Kidney epithelial cell (primary cell): ENCODE measurements around the gene GEMIN8. TPM values are rescaled to one million over a fixed set of nuclear protein-coding genes. Genes with fewer than 3 reads are reported as not detected.

ENCODE experiments used
- DNase-seq: peaks from one replicate; pipeline ENCODE4 v3.0.0-alpha.2; 2010; ENCODE audit warnings: low read depth
- H3K27me3 ChIP-seq: 2 replicates; pipeline ENCODE4 v1.6.0; 2011; ENCODE audit warnings: low read length; ENCODE audit not compliant: control insufficient read depth, insufficient read depth
- H3K36me3 ChIP-seq: 2 replicates; pipeline ENCODE4 v1.5.1; 2011; ENCODE audit warnings: low read length; ENCODE audit not compliant: control insufficient read depth, insufficient read depth
- H3K4me3 ChIP-seq: 2 replicates; pipeline ENCODE4 v1.5.1; 2011; ENCODE audit warnings: low read depth, mild to moderate bottlenecking, control low read depth, low read length
- total RNA-seq: library from RNA; depleted of rRNA; stranded (reverse); fragments of >200 nt; gene quantifications from 2 replicates; pipeline ENCODE4 v1.2.3, GENCODE V29; 2015
- TF ChIP-seq, protein P1 (sequence below): IDR thresholded peaks from 2 replicates; pipeline ENCODE4 v1.5.1; 2011; ENCODE audit warnings: mild to moderate bottlenecking, moderate library complexity, low read length, control low read depth, inconsistent platforms; ENCODE audit not compliant: insufficient read depth, poor library complexity, severe bottlenecking

GEMIN8 gene
- total RNA-seq, 1 donor from 2014 or later: 19.1 TPM

DNA sequence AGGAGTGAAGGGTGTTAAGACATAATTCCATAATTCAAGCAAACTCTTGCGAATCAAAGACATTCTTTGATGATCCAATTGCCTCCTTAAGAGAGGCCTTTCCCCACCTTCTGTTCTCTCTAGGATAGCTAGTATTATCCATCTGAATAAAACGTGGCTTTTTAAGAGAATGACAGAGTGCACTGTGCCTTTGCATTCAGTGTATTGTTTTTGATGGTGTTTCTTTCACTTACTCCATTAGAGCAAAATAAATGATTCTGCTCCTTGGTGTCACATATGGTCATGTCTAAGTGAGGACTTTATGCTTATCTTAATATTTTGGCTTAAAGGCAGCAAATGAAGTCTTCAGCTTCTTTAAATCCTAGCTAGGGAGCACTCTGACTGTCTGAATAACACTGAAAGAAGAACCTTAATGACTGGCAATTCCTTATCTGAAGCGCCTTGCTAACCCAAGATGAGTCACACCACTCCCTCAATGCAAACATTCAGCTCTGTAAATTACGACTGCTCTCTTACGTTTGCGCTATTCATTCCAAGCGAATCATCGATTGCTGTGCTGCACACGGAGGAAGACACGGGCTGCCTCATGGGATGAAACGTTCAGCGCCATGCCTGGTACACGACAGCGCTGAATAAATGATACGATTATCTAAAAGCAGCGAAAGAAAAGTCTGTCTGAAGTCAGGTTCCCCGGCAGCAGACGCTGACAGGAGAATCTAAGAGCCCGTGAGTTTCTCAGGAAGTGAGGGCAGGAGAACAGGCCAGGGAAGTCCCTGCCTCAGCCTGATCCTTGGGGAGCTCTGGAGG, 35.1 kb upstream of the GEMIN8 start:
- Histone ChIP-seq H3K4me3 (no peak overlapping the region), H3K36me3 (no peaks in the 10 kb centered on the region), H3K27me3 (no peaks in the 10 kb centered on the region)
- no peak for DNase-seq
- TF ChIP-seq, protein P1, sequence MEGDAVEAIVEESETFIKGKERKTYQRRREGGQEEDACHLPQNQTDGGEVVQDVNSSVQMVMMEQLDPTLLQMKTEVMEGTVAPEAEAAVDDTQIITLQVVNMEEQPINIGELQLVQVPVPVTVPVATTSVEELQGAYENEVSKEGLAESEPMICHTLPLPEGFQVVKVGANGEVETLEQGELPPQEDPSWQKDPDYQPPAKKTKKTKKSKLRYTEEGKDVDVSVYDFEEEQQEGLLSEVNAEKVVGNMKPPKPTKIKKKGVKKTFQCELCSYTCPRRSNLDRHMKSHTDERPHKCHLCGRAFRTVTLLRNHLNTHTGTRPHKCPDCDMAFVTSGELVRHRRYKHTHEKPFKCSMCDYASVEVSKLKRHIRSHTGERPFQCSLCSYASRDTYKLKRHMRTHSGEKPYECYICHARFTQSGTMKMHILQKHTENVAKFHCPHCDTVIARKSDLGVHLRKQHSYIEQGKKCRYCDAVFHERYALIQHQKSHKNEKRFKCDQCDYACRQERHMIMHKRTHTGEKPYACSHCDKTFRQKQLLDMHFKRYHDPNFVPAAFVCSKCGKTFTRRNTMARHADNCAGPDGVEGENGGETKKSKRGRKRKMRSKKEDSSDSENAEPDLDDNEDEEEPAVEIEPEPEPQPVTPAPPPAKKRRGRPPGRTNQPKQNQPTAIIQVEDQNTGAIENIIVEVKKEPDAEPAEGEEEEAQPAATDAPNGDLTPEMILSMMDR: no peak

DNA sequence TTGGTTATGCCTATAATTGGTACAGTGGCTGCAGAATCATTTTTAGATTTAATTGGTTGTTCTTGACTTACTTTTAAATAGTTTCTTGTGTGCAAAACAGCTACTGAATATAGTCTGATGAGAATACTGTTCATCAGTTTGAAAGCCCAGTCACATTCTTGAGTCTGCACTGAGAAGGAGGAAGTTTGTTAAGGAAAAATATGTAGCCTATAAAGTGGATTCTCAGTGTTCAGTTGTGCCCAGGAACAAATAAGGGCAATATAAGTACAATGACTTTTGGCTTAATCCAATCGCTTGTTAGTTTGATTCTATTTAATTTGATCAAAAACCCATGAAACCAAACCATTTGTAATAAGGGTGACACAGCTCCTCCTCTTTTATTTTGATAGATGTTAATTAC, 32.8 kb upstream of the GEMIN8 start:
- Histone ChIP-seq H3K27me3 (no peaks in the 10 kb centered on the region), H3K36me3 (no peaks in the 10 kb centered on the region), H3K4me3 (no peak overlapping the region)
- TF ChIP-seq, protein P1: no peak
- no peak for DNase-seq

DNA sequence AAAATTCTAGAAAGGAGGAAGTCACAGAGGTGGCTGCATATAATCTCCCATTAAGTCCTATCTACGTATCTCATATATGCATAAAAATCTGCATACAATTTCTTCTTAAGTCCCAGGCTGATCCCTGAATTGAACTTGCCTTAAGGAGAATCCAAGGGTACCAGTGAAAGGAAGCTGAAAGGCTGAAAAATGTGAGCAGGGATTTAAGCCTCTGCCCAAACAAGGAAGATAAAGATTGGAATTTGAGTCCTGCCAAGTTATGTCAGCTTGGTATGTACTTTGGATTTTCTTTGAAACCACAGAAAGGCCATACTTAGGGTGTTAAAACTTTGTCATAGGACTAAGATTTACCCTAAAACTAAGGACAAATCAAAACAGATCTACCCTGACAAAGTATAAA, 26.5 kb upstream of the GEMIN8 start:
- TF ChIP-seq, protein P1: no peak
- no peak for DNase-seq
- H3K27me3 ChIP-seq: no peaks in the 10 kb centered on the region
- no peak overlapping the region for H3K4me3 ChIP-seq
- no peaks in the 10 kb centered on the region for H3K36me3 ChIP-seq

DNA sequence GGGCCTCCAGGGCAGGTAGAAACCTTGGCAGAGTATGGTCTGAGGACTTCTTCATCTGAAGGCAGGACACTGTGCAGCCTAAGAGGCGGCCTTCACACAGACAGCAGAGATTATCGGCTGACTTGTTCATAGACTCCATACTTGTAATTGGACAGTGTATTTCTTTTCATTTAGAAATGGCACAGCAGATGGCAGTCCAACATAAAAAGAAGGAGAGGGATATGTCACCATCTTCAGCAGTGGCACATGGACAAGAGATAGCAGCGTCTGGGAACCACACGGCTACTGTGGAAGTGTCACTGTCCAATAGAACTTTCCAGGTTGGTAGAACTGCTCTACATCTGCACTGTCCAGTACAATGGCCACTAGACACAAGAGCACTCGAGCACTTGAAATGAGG, 21.7 kb upstream of the GEMIN8 start:
- Histone ChIP-seq H3K4me3 (no peak overlapping the region), H3K27me3 (peaks cover 2% of the 10 kb centered on the region), H3K36me3 (no peaks in the 10 kb centered on the region)
- TF ChIP-seq, protein P1: no peak
- DNase-seq: no peak

DNA sequence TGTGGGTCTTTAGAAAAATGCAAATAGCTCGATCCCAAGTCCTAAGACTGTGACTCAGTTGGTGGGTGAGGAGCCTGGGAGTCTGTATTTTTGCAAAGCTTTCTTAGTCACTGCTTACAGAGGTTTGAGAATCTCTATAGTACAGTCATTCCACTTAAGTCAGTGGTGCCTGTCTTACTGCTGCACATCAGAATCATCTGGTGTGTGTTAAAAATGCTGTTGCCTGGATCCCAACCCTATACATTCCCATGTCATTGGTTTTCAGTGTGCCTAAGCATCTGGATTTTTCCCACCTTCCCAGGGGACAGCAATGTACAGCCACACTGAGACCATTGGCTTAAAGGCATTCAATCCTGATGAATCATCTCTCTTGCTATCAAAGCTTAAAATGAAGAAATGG, 21.0 kb upstream of the GEMIN8 start:
- no peak for DNase-seq
- TF ChIP-seq, protein P1: no peak
- peaks cover 2% of the 10 kb centered on the region for H3K27me3 ChIP-seq
- H3K36me3 ChIP-seq: no peaks in the 10 kb centered on the region
- no peak overlapping the region for H3K4me3 ChIP-seq

DNA sequence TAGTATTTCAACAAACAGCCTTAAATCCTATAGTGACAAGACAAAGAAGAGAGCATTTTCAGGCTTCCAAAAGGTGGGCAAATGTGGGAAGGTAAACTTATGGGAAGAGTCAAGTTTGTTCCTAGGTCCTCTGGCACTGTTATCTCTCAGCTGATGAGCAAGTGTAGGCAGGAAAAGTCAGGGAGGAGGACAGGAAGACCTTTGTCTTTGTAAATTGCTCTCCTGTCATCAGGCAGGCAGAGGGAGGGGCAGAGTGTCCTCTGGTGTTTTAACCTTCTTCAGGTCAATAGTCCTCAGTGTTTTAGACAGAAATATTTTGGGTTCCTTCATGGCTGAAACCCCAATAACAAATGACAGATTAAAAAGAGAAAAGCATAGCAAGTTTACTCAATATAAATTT, 13.5 kb upstream of the GEMIN8 start:
- H3K27me3 ChIP-seq: no peaks in the 10 kb centered on the region
- TF ChIP-seq, protein P1: no peak
- no peaks in the 10 kb centered on the region for H3K36me3 ChIP-seq
- DNase-seq: no peak
- H3K4me3 ChIP-seq: no peak overlapping the region
